ENCODE measurements around the gene CCDC188.

GRCh38 chr22:20193761-20194494 is 43.1 kb upstream of the CCDC188 start:
- TF ChIP-seq CTCF (tag by site-specific recombination; IDR thresholded peaks at IDR 0.05) (no peak), PBX3 (CRISPR knock-in tag; IDR thresholded peaks at IDR 0.05) (no peak), ZNF398 (tag by site-specific recombination; IDR thresholded peaks at IDR 0.05) (no peak), ZBTB1 (tag by site-specific recombination; IDR thresholded peaks at IDR 0.05) (no peak)
